ENCODE results near the gene TACR2.

DNA sequence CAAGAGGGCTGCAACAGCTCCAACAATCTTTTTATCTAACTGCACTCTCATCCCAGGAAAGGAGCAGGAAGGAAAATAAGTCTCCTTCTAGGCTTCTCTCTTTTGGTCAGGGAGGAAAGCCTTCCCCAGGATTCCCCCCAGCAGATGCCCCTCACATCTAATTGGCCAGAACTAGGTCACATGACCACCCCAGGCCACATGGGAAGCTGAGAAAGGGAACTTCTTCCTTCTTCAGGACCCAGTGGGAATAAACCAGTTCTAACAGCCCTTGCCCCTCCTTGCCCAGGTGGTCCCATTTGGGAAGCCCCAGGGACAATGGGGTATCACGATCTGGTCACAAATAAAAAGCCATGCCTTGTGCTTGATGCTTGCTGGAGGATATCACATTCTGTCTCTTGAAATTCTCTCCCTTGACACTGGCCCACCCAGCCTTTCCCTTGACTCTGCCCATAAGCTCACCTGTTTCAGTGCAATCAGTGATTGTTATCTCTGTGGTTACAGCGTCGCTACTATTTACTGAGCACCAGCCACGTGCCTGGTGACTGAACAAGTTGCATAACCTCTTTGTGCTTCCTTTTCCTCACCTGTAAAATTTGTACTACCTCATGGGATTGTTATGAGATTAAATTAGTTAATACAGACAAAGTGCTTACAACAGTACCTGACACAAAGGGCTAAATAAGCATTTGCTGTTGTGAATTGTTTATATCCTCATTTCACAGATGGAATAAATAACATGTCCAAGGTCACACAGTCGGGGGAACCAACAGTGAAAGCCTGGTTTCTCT lies 9.0 kb upstream of the TACR2 start:
- TF ChIP-seq, protein P1, sequence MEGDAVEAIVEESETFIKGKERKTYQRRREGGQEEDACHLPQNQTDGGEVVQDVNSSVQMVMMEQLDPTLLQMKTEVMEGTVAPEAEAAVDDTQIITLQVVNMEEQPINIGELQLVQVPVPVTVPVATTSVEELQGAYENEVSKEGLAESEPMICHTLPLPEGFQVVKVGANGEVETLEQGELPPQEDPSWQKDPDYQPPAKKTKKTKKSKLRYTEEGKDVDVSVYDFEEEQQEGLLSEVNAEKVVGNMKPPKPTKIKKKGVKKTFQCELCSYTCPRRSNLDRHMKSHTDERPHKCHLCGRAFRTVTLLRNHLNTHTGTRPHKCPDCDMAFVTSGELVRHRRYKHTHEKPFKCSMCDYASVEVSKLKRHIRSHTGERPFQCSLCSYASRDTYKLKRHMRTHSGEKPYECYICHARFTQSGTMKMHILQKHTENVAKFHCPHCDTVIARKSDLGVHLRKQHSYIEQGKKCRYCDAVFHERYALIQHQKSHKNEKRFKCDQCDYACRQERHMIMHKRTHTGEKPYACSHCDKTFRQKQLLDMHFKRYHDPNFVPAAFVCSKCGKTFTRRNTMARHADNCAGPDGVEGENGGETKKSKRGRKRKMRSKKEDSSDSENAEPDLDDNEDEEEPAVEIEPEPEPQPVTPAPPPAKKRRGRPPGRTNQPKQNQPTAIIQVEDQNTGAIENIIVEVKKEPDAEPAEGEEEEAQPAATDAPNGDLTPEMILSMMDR (IDR thresholded peaks at IDR 0.05; ENCODE audit: extremely low read depth in 1 of 2, insufficient read depth in 1 of 2, low read depth in 1 of 2, low read length in 2 of 2): no peak
- no peak for TF ChIP-seq POLR2A (IDR thresholded peaks at IDR 0.05; ENCODE audit: low read depth, low read length)
- no peak for TF ChIP-seq POLR2AphosphoS5 (IDR thresholded peaks at IDR 0.05; ENCODE audit: insufficient read depth, low read depth, low read length)
- TF ChIP-seq MYC (IDR thresholded peaks at IDR 0.05; ENCODE audit: low read depth, low read length): no peak
- TF ChIP-seq, protein P2, sequence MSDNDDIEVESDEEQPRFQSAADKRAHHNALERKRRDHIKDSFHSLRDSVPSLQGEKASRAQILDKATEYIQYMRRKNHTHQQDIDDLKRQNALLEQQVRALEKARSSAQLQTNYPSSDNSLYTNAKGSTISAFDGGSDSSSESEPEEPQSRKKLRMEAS (IDR thresholded peaks at IDR 0.05; ENCODE audit: insufficient read depth, insufficient read length): no peak

All from endothelial cell of umbilical vein (primary cell).